HCT116 (cell line): ENCODE data around the gene ANAPC7. TPM values are rescaled to one million over a fixed set of nuclear protein-coding genes. Genes with fewer than 3 reads are reported as not detected.
A peak's percentile ranks its signal among the peaks of the same experiment; 100 is the strongest.

Experiments used
- ATAC-seq: fragments of 200-7000 bp; cut with Tn5 transposase; 2 replicates; pipeline ENCODE4 v1.9.1; 2020; ENCODE audit warnings: mild to moderate bottlenecking, moderate library complexity
- Bru-seq: library from RNA; stranded (reverse); fragments of 400-500 nt; gene quantifications from one replicate; lab custom pipeline; 2021; lab: Mats Ljungman, UMichigan
- BruChase-seq, 2 experiments: library from RNA; stranded (reverse); fragments of 400-500 nt; gene quantifications; one replicate each; lab custom pipeline; 2021; lab: Mats Ljungman, UMichigan
- BruUV-seq: library from RNA; stranded (reverse); fragments of 400-500 nt; replicated peaks from 2 replicates; lab custom pipeline; 2021; lab: Mats Ljungman, UMichigan
- CTCF ChIA-PET: fragments of 300-600 bp; sonication (Branson Sonifier 250); formaldehyde crosslinking; loops from one replicate; lab custom pipeline; 2021; ENCODE audit warnings: antibody characterized with exemption; lab: Charles Lee
- POLR2A ChIA-PET: fragments of 300-600, 350-600 bp; sonication (Branson Sonifier 250); formaldehyde crosslinking; loops from one replicate; lab custom pipeline; 2021; ENCODE audit warnings: antibody characterized with exemption; lab: Charles Lee
- RAD21 ChIA-PET, 2 experiments: fragments of 300-600 bp; sonication (Branson Sonifier 250); formaldehyde crosslinking; loops; one replicate each; lab custom pipeline; 2023; ENCODE audit warnings: low total read pairs in 2 of 2; ENCODE audit not compliant: uncharacterized antibody in 2 of 2, unreplicated experiment in 2 of 2, low non-redundant PET in 1 of 2; lab: Charles Lee
- DNase-seq: peaks from one replicate; pipeline ENCODE4 v3.0.0-alpha.2; 2010; ENCODE audit warnings: low read depth, low spot score
- H2AFZ ChIP-seq: fragments of 200-600 bp; shearing (Covaris generic), sonication (generic); 2 replicates; pipeline ENCODE4 v1.6.1; 2017; ENCODE audit warnings: low read depth, mixed run types, mixed read lengths, antibody characterized with exemption, low read length; ENCODE audit not compliant: poor library complexity, severe bottlenecking
- H3K27ac ChIP-seq: 2 replicates; pipeline ENCODE4 v1.5.1; 2012; ENCODE audit warnings: low read depth, low read length
- H3K27me3 ChIP-seq: fragments of 200-600 bp; sonication (generic); 2 replicates; pipeline ENCODE4 v1.6.1; 2016; ENCODE audit warnings: mixed run types, low read length, mixed read lengths; ENCODE audit not compliant: insufficient read depth
- H3K36me3 ChIP-seq, 2 experiments: fragments of 200-500 bp in 1 of 2; fragments of 200-600 bp in 1 of 2; sonication (Bioruptor generic) in 1 of 2; sonication (generic) in 1 of 2; 2 replicates each; pipeline versions ENCODE4 v1.5.1 to v1.6.1; 2014 to 2016; ENCODE audit warnings: low read length in 2 of 2, inconsistent platforms in 1 of 2, mixed read lengths in 1 of 2, mixed run types in 1 of 2; ENCODE audit not compliant: insufficient read depth in 2 of 2, control insufficient read depth in 1 of 2
- H3K4me1 ChIP-seq, 2 experiments: fragments of 200-600 bp in 1 of 2; sonication (generic) in 1 of 2; 2 replicates each; pipeline versions ENCODE4 v1.5.1 to v1.6.1; 2012 to 2017; ENCODE audit warnings: low read length in 2 of 2, inconsistent platforms in 1 of 2, mild to moderate bottlenecking in 1 of 2, mixed read lengths in 1 of 2, mixed run types in 1 of 2, moderate library complexity in 1 of 2; ENCODE audit not compliant: insufficient read depth in 2 of 2, control insufficient read depth in 1 of 2
- H3K4me2 ChIP-seq: fragments of 200-600 bp; sonication (generic); 2 replicates; pipeline ENCODE4 v1.6.1; 2017; ENCODE audit warnings: mixed run types, low read length, mixed read lengths
- H3K4me3 ChIP-seq, 2 experiments: fragments of 200-600 bp in 1 of 2; sonication (generic) in 1 of 2; replicated peaks in 1 of 2; 2 replicates each; pipeline ENCODE4 v1.5.1; 2011 to 2016; ENCODE audit warnings: low read length in 2 of 2, control low read depth in 1 of 2, low read depth in 1 of 2, mild to moderate bottlenecking in 1 of 2, mixed read lengths in 1 of 2, mixed run types in 1 of 2
- H3K79me2 ChIP-seq: fragments of 200-600 bp; sonication (generic); 2 replicates; pipeline ENCODE4 v1.6.1; 2017; ENCODE audit warnings: mild to moderate bottlenecking, mixed run types, low read length, moderate library complexity, mixed read lengths; ENCODE audit not compliant: insufficient read depth
- H3K9ac ChIP-seq: fragments of 200-600 bp; sonication (generic); 2 replicates; pipeline ENCODE4 v1.6.1; 2016; ENCODE audit warnings: low read length, mixed read lengths
- H3K9me2 ChIP-seq: fragments of 200-600 bp; sonication (generic), shearing (Covaris generic); 2 replicates; pipeline ENCODE4 v1.6.1; 2017; ENCODE audit warnings: mixed run types, mild to moderate bottlenecking, moderate library complexity; ENCODE audit not compliant: insufficient read depth
- H3K9me3 ChIP-seq, 2 experiments: fragments of 200-500 bp in 1 of 2; fragments of 200-600 bp in 1 of 2; sonication (Bioruptor generic) in 1 of 2; sonication (generic) in 1 of 2; 2 replicates each; pipeline ENCODE4 v1.6.1; 2014 to 2017; ENCODE audit warnings: low read length in 2 of 2, mixed read lengths in 2 of 2, inconsistent platforms in 1 of 2, low read depth in 1 of 2, mild to moderate bottlenecking in 1 of 2, mixed run types in 1 of 2, moderate library complexity in 1 of 2; ENCODE audit not compliant: control insufficient read depth in 1 of 2, insufficient read depth in 1 of 2
- H4K20me1 ChIP-seq: fragments of 200-600 bp; sonication (generic), shearing (Covaris generic); 2 replicates; pipeline ENCODE4 v1.6.1; 2017; ENCODE audit warnings: mixed run types, mild to moderate bottlenecking, moderate library complexity; ENCODE audit not compliant: insufficient read depth
- CBX3 ChIP-seq: IDR thresholded peaks from 2 replicates; pipeline ENCODE4 v1.6.1; 2012; ENCODE audit warnings: low read depth
- CEBPB ChIP-seq: IDR thresholded peaks from 2 replicates; pipeline ENCODE4 v1.6.1; 2012; ENCODE audit warnings: low read depth
- EGR1 ChIP-seq: IDR thresholded peaks from 2 replicates; pipeline ENCODE4 v1.6.1; 2012; ENCODE audit warnings: low read depth
- ELF1 ChIP-seq: IDR thresholded peaks from 2 replicates; pipeline ENCODE4 v1.6.1; 2012; ENCODE audit warnings: low read depth, borderline replicate concordance
- EZH2 ChIP-seq: fragments of 200-600 bp; sonication (generic); IDR thresholded peaks from 2 replicates; pipeline ENCODE4 v1.6.1; 2017; ENCODE audit warnings: antibody characterized with exemption, mixed run types
- FOSL1 ChIP-seq: IDR thresholded peaks from 2 replicates; pipeline ENCODE4 v1.6.1; 2012; ENCODE audit warnings: low read depth
- JUND ChIP-seq: IDR thresholded peaks from 2 replicates; pipeline ENCODE4 v1.6.1; 2012
- POLR2A ChIP-seq: IDR thresholded peaks from 2 replicates; pipeline ENCODE4 v1.7.0; 2011; ENCODE audit warnings: borderline replicate concordance; ENCODE audit not compliant: insufficient read depth, insufficient read length; ENCODE audit errors: extremely low read depth
- POLR2AphosphoS5 ChIP-seq: IDR thresholded peaks from 2 replicates; pipeline ENCODE4 v1.6.1; 2011; ENCODE audit warnings: mild to moderate bottlenecking, low read depth, low read length, moderate library complexity
- RAD21 ChIP-seq: IDR thresholded peaks from 2 replicates; pipeline ENCODE4 v1.6.1; 2012; ENCODE audit warnings: low read depth, mild to moderate bottlenecking
- SIN3A ChIP-seq: IDR thresholded peaks from 2 replicates; pipeline ENCODE4 v1.6.1; 2012; ENCODE audit warnings: low read depth
- SP1 ChIP-seq: IDR thresholded peaks from 2 replicates; pipeline ENCODE4 v1.6.1; 2012; ENCODE audit warnings: low read depth
- SRF ChIP-seq: IDR thresholded peaks from 2 replicates; pipeline ENCODE4 v1.6.1; 2012; ENCODE audit warnings: low read depth
- TCF7L2 ChIP-seq: IDR thresholded peaks from 2 replicates; pipeline ENCODE4 v1.7.0; 2011; ENCODE audit warnings: borderline replicate concordance, inconsistent platforms; ENCODE audit not compliant: insufficient read depth, insufficient read length; ENCODE audit errors: extremely low read depth
- ZFX ChIP-seq: fragments of 450-650 bp; IDR thresholded peaks from 2 replicates; pipeline ENCODE4 v1.6.1; 2017
- ZNF274 ChIP-seq: fragments of 200-500 bp; sonication (Bioruptor generic); IDR thresholded peaks from 2 replicates; pipeline ENCODE4 v1.6.1; 2014; ENCODE audit warnings: mild to moderate bottlenecking, low read depth, low read length, inconsistent platforms
- intact Hi-C: fragments of 100-400 bp; cut with micrococcal nuclease; formaldehyde crosslinking; loops from 2 replicates; pipeline ENCODE4 v1.10.0; 2022
- long read RNA-seq: library from polyadenylated mRNA; unstranded; transcript quantifications from one replicate; pipeline ENCODE4 v2.0.0, GENCODE V29; 2021; ENCODE audit not compliant: unreplicated experiment
- polyA plus RNA-seq: library from polyadenylated mRNA; unstranded; fragments of >200 nt; gene quantifications from 2 replicates; pipeline ENCODE4 v1.2.1, GENCODE V29; 2012; ENCODE audit warnings: missing spikeins
- total RNA-seq: library from RNA; stranded (reverse); gene quantifications from one replicate; pipeline ENCODE4 v1.2.1, GENCODE V29; 2021; ENCODE audit not compliant: unreplicated experiment
- TF ChIP-seq, protein P1 (sequence below): IDR thresholded peaks from 2 replicates; pipeline ENCODE4 v1.6.1; 2012
- TF ChIP-seq, protein P2 (sequence below): IDR thresholded peaks from 2 replicates; pipeline ENCODE4 v1.6.1; 2011; ENCODE audit warnings: mild to moderate bottlenecking, low read length, moderate library complexity; ENCODE audit not compliant: insufficient replicate concordance; ENCODE audit errors: extremely low read depth
- TF ChIP-seq, protein P3 (sequence below): IDR thresholded peaks from 2 replicates; pipeline ENCODE4 v1.6.1; 2012; ENCODE audit warnings: low read depth

The ANAPC7 gene, protein sequence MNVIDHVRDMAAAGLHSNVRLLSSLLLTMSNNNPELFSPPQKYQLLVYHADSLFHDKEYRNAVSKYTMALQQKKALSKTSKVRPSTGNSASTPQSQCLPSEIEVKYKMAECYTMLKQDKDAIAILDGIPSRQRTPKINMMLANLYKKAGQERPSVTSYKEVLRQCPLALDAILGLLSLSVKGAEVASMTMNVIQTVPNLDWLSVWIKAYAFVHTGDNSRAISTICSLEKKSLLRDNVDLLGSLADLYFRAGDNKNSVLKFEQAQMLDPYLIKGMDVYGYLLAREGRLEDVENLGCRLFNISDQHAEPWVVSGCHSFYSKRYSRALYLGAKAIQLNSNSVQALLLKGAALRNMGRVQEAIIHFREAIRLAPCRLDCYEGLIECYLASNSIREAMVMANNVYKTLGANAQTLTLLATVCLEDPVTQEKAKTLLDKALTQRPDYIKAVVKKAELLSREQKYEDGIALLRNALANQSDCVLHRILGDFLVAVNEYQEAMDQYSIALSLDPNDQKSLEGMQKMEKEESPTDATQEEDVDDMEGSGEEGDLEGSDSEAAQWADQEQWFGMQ
- total RNA-seq: 55.9 TPM
- polyA plus RNA-seq: 25.3 and 33.6 TPM in 2 replicates
- percentile 89 among the genes with signal in this experiment for Bru-seq, nascent RNA
- BruChase-seq, experiment 1, labeled RNA remaining after a 6-hour chase: percentile 93 among the genes with signal in this experiment
- BruChase-seq, experiment 2, labeled RNA remaining after a 2-hour chase: percentile 94 among the genes with signal in this experiment
- long read RNA-seq, transcript ANAPC7-201 (10 exons, 2,200 nt): minor isoform, 7 of 122 reads
- long read RNA-seq, transcript ANAPC7-203 (11 exons, 3,045 nt): major isoform, 77 of 122 reads
- long read RNA-seq, partial matches to known transcripts: 3 of 122 reads
- long read RNA-seq, other reads (novel, unspliced or antisense): 31 of 122 reads

- Histone ChIP-seq H3K9me3 (no peaks in the 10 kb centered on the region), H3K79me2 (peaks cover 54% of the 10 kb centered on the region), H3K27me3 (no peaks in the 10 kb centered on the region), H3K36me3 (peaks cover 6 to 10% of the 10 kb centered on the region in 2 experiments; a peak in 3 of 4 replicates), H3K4me1 (peaks cover 6 to 19% of the 10 kb centered on the region in 2 experiments), H3K4me3 (peak within 1 kb of the TSS; percentile 84 to 99), H3K27ac (peak within 1 kb of the TSS; percentile 74), H3K9ac (peak within 1 kb of the TSS; percentile 98), H2AFZ (peak within 1 kb of the TSS; percentile 100), H4K20me1 (no peaks in the 10 kb centered on the region), H3K4me2 (peak within 1 kb of the TSS; percentile 75), H3K9me2 (no peaks in the 10 kb centered on the region)
- intact Hi-C loops: no loop called here
- ATAC-seq (peak; percentile 86), DNase-seq (peak; percentile 83)
- ChIA-PET RAD21 (no interaction called here), POLR2A (no interaction called here), CTCF (no interaction called here)
- TSS peak; percentile 81 for BruUV-seq
- TF ChIP-seq CEBPB (no peak), SRF (no peak), POLR2AphosphoS5 (peak; percentile 70), EGR1 (no peak), EZH2 (no peak), ELF1 (no peak), SIN3A (peak; percentile 87; the same call in 1 of the 2 replicates), SP1 (peak; percentile 39; the same call in 1 of the 2 replicates), CBX3 (no peak), JUND (no peak), TCF7L2 (peak; percentile 17), ZNF274 (no peak), FOSL1 (no peak), RAD21 (no peak), POLR2A (peak; percentile 32), ZFX (no peak)
- TF ChIP-seq, protein P1, sequence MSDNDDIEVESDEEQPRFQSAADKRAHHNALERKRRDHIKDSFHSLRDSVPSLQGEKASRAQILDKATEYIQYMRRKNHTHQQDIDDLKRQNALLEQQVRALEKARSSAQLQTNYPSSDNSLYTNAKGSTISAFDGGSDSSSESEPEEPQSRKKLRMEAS: peak; percentile 94
- TF ChIP-seq, protein P2, sequence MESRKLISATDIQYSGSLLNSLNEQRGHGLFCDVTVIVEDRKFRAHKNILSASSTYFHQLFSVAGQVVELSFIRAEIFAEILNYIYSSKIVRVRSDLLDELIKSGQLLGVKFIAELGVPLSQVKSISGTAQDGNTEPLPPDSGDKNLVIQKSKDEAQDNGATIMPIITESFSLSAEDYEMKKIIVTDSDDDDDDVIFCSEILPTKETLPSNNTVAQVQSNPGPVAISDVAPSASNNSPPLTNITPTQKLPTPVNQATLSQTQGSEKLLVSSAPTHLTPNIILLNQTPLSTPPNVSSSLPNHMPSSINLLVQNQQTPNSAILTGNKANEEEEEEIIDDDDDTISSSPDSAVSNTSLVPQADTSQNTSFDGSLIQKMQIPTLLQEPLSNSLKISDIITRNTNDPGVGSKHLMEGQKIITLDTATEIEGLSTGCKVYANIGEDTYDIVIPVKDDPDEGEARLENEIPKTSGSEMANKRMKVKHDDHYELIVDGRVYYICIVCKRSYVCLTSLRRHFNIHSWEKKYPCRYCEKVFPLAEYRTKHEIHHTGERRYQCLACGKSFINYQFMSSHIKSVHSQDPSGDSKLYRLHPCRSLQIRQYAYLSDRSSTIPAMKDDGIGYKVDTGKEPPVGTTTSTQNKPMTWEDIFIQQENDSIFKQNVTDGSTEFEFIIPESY: no peak
- TF ChIP-seq, protein P3, sequence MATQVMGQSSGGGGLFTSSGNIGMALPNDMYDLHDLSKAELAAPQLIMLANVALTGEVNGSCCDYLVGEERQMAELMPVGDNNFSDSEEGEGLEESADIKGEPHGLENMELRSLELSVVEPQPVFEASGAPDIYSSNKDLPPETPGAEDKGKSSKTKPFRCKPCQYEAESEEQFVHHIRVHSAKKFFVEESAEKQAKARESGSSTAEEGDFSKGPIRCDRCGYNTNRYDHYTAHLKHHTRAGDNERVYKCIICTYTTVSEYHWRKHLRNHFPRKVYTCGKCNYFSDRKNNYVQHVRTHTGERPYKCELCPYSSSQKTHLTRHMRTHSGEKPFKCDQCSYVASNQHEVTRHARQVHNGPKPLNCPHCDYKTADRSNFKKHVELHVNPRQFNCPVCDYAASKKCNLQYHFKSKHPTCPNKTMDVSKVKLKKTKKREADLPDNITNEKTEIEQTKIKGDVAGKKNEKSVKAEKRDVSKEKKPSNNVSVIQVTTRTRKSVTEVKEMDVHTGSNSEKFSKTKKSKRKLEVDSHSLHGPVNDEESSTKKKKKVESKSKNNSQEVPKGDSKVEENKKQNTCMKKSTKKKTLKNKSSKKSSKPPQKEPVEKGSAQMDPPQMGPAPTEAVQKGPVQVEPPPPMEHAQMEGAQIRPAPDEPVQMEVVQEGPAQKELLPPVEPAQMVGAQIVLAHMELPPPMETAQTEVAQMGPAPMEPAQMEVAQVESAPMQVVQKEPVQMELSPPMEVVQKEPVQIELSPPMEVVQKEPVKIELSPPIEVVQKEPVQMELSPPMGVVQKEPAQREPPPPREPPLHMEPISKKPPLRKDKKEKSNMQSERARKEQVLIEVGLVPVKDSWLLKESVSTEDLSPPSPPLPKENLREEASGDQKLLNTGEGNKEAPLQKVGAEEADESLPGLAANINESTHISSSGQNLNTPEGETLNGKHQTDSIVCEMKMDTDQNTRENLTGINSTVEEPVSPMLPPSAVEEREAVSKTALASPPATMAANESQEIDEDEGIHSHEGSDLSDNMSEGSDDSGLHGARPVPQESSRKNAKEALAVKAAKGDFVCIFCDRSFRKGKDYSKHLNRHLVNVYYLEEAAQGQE: no peak
Measured at GRCh38 chr12:110403146-110403975, at the start of gene ANAPC7. Gene ANAPC7 (minus strand): TSS chr12:110403708. CDS start chr12:110403627, 81 bp downstream.
